ENCODE results near the gene SCN9A.
"Not testable (repeated sequence)": the region's sequence is repeated elsewhere in the genome, so short reads cannot be mapped to it uniquely, and the experiment has no call there.

Gene SCN9A

GRCh38 chr2:166238176-166238575 lies 137.6 kb downstream of the SCN9A start:
- no peak for DNase-seq

DNA sequence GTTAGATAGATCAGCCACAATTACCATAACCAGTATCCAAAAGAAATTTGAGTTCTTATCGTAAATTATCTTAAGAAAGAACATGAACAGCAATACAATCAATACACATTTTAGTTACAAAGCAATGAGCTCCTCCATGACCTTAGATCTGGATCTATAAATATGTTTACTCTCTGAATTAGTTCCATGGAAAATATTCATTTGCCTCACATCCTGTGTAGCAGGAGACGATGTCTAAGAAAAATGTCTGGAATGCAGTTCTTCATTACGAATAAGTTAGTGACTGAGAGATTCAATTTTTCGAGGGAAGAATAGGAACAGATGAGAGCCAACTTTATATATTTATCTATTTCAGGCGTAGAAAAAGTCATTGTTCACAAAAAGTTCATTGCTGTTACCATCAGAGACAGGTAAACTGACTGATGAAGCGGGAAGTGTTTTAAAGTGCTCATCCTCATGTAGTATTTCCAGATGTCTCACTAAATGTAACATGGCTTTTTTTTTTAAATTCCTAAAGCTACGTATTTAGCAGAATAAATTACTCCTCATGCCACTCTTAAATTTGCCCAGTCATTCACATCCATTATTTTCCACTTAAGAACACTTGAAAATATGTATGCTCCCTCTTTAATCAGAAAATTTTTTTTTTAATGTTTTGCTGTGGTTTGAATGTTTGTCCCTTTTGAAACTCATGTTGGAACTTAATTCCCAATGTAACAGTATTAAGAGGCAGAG lies 141.5 kb downstream of the SCN9A start:
- no peak for DNase-seq

DNA sequence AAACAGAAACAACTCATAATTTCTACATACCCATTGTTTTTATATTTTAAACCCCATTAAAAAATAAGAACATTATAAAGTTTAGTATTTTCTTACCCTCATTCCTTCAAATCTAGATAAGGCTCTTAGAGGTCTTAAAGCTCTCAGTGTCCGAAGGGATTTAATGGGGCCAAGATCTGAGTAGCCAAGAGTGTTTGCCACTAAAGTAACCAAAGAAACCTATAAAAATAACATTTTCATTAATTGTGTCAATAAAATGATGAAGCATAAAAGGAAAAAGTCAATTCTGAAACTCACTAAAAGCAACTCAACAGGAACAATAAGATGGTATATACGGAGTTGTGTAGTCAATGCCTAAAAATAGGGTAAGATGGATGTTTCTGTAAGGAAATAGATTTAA lies 142.5 kb downstream of the SCN9A start:
- DNase-seq: no peak

DNA sequence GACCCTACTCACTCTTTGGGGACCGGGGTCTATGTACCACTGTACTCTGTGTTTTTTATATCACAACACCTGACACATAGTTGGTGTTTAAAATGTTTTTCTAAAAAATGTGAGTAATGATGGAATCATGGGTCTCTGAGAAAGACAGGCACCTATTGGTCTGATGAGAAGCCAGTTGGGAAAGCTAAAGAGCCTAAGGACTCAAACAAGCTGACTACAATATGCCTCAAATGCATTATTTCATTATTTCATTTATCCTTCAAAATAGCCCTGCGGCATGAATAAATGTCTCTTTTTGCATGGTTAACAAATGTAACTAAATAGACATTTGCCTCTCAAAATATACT lies 145.0 kb downstream of the SCN9A start:
- no peak for DNase-seq

DNA sequence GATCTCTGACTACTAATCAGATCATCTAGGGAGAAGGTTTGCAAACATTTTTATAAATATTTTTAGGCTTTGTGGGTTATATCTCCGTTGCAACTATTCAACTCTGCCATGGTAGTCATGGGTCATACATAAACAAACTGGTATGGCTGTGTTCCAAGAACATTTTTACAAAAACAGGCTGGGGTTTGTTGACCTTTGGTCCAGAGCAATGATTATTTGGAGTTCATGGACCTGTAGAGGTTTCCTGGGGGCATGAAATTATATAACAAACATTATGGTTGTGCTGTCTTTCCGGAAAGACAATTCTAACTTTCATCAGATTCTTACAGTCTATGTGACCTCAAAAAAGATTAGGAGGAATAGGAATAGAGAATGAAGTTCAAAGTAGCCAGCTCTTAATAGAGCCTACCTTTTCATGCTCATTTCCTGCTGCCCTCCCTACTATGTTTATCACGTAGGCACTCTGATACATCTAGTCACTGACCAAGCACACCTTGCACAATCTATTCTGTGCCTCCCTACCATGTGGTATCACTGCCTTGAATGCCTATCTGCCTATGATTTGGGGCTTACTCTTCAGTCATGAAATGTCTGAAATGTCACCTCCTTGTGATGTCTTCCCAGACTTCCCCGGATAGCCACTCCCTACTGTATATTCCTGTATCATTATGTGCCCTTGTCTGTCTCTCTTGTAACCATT lies 145.6 kb downstream of the SCN9A start:
- DNase-seq: no peak

DNA sequence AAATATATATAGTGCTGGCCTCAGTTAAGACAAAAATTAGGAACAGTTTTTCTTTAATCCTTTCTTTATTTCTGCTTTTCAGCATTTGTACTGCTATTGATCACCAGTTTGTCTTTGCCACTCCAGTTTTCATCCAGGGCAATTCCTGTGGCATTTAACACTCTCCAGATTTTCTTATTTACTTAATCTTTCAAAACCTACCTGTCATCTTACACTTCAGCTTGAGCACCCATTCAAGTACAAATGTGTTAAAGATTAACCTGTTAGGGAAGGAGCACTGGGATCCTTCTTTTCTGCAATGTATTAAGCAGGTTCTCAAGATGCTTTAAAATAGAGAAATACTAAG lies 146.1 kb downstream of the SCN9A start:
- no peak for DNase-seq

DNA sequence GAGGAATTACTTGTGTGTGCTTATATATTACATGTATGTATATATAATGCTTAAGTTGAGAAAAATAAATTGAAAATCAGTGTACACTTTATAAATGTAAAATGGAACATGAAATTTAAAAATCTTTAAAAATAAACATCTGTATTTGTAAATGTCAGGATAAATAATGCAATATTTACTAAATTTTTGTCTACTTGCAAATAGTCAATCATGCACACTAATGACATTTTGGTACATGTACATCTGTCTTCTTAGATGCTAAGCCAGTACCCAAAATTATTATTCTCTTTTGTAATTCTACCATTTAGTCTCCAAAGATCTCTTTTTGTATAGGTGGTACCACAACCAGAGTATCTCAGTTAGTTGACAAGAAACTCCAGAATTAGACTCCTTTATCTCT lies 151.5 kb downstream of the SCN9A start:
- no peak for DNase-seq

- no peak for DNase-seq
Observed at GRCh38 chr2:166223298-166223697, 152.4 kb downstream of the SCN9A start.

GRCh38 chr2:166211079-166211478 lies 164.7 kb downstream of the SCN9A start:
- no peak for DNase-seq

DNA sequence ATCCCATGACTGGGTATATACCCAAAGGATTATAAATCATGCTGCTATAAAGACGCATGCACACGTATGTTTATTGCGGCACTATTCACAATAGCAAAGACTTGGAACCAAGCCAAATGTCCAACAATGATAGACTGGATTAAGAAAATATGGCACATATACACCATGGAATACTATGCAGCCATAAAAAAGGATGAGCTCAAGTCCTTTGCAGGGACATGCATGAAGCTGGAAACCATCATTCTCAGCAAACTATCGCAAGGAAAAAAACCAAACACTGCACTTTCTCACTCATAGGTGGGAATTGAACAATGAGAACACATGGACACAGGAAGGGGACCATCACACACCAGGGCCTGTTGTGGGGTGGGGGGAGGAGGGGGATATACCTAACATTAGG lies 165.8 kb downstream of the SCN9A start:
- not testable (repeated sequence) for DNase-seq

DNA sequence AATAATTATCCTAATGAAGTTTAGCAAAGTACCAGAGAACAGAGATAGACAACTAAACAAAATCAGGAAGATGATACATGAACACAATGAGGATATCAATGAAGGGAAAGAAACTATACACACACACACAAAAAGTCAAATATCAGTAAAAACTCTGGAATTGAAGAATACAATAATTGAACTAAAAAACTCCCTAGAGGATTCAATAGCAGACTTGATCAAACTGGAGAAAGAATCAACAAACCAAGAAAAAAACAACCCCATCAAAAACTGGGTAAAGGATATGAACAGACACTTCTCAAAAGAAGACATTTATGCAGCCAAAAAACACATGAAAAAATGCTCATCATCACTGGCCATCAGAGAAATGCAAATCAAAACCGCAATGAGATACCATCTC lies 166.4 kb downstream of the SCN9A start:
- DNase-seq: not testable (repeated sequence)

GRCh38 chr2:166206153-166206552 lies 169.6 kb downstream of the SCN9A start:
- DNase-seq: not testable (repeated sequence)

GRCh38 chr2:166202778-166203177 lies 173.0 kb downstream of the SCN9A start:
- DNase-seq: no peak

GRCh38 chr2:166197446-166197845 lies 178.3 kb downstream of the SCN9A start:
- DNase-seq: no peak

DNA sequence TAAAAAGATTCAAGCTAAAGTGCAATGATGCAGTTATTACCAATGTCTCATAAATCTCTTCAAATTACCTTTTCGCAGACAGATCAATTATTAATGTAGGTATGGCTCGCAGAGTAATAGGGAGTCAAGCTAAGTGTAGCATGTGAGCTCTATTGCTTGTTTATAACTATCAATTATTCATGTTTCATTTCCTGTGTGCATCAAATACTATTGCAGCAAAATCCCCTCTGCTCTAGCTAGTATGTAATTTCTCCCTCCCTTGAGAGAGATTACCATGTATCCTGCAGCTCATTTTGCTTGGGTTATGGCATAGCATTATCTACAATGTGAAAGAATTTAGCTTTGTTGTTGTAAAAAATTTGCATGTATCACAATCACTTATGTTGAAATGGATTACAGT lies 182.3 kb downstream of the SCN9A start:
- DNase-seq: no peak

- no peak for DNase-seq
Observed at GRCh38 chr2:166188084-166188483, 187.7 kb downstream of the SCN9A start.

GRCh38 chr2:166184789-166185188 lies 191.0 kb downstream of the SCN9A start:
- DNase-seq: no peak

- DNase-seq: no peak
Observed at GRCh38 chr2:166181813-166182154, 194.0 kb downstream of the SCN9A start.

GRCh38 chr2:166180951-166181812 lies 194.6 kb downstream of the SCN9A start:
- DNase-seq: peak; percentile 6 to 20

- DNase-seq: no peak
Observed at GRCh38 chr2:166179201-166179600, 196.5 kb downstream of the SCN9A start.

DNA sequence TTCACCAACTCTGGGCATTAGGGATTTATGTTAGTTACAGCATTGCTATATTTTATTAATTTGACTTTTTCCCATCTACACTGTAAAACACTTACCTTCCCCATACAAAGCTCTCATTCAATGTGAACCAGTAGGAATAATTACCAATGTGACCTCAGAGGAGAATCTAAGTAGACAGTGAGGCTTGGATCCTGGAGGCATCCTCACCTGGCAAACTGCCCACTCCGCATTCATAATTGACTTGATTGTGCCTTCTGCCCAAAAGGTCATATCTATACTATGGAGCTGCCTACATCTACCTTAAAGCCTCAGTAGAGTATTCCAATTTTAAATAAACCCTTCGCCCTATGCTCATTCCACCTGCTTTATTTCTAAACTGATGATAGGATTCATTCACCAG lies 202.5 kb downstream of the SCN9A start:
- no peak for DNase-seq

DNA sequence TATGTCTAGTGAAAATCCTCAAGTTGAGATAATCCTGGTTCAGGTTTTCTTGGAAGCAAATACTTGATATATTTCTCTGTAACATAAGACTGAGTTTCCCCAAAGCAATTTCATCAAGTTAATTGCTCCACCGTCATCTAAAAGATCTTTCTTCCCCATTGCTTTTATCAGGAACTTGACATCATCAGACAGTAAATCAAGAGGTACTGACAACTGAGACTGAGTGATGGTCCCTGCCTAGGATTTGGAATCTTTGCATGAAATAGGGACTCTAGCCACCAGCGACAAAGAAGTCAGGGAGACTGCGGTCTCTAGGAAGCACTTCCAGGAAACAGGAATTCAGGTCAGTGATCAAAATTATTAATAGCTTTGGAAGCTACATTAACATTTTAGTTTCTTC lies 204.5 kb downstream of the SCN9A start:
- DNase-seq: no peak

- no peak for DNase-seq
Observed at GRCh38 chr2:166170356-166170755, 205.4 kb downstream of the SCN9A start.

GRCh38 chr2:166167449-166167848 lies 208.3 kb downstream of the SCN9A start:
- DNase-seq: no peak

Measured in NCI-H187 (cell line).